Left colon (tissue), 2 donors: ENCODE measurements around the gene DDX60. TPM values are rescaled to one million over a fixed set of nuclear protein-coding genes. Genes with fewer than 3 reads are reported as not detected.
"Not testable (repeated sequence)": the region's sequence is repeated elsewhere in the genome, so short reads cannot be mapped to it uniquely, and the experiment has no call there.

ENCODE experiments used
- ATAC-seq: fragments of 200-7000 bp; cut with Tn5 transposase; one replicate; pipeline ENCODE4 v1.9.1; 2020; ENCODE audit warnings: mild to moderate bottlenecking, moderate library complexity
- DNase-seq, 2 donors: peaks; one replicate each; pipeline ENCODE4 v3.0.0-alpha.2; 2020
- intact Hi-C, 2 donors: fragments of 100-400 bp; cut with DNase I in 1 of 2; cut with micrococcal nuclease in 1 of 2; formaldehyde crosslinking; loops; one replicate each; pipeline versions ENCODE4 v1.11.2 to v1.14.0; 2022; cut with DNase I, micrococcal nuclease
- total RNA-seq, 2 donors: library from RNA; stranded (reverse); fragmentation: NEBNext Ultra II Directional; extraction: Animal tissue kit (Norgen Biotek cat#: 25700); gene quantifications; one replicate each; pipeline ENCODE4 v1.2.1, GENCODE V29; 2021
- donor health status: DM: no; HTN: no; CAD: no.
- donor health status: DM: yes; HTN: yes; CAD: no.

The DDX60 gene
- total RNA-seq, 2 donors from 2014 or later, result 76.1 to 98.5 TPM

GRCh38 chr4:168304744-168305459, 13.7 kb downstream of the DDX60 start:
- no peak for DNase-seq
- intact Hi-C loops, result no loop called here
- ATAC-seq, result peak; percentile 20

GRCh38 chr4:168303430-168303829, 15.1 kb downstream of the DDX60 start:
- intact Hi-C loops, DNase-seq, ATAC-seq: not testable (repeated sequence)

- DNase-seq (no peak), ATAC-seq (no peak)
- intact Hi-C loops, result no loop called here
Measured at GRCh38 chr4:168293386-168293975, 25.1 kb downstream of the DDX60 start.

GRCh38 chr4:168291242-168291641, 27.3 kb downstream of the DDX60 start:
- ATAC-seq, result no peak
- intact Hi-C loops, result no loop called here
- no peak for DNase-seq

- ATAC-seq, intact Hi-C loops, DNase-seq: not testable (repeated sequence)
Measured at GRCh38 chr4:168285850-168286249, 32.7 kb downstream of the DDX60 start.

GRCh38 chr4:168279556-168279955, 39.0 kb downstream of the DDX60 start:
- ATAC-seq, result no peak
- DNase-seq, result no peak
- intact Hi-C loops, result no loop called here

GRCh38 chr4:168275836-168276235, 42.7 kb downstream of the DDX60 start:
- ATAC-seq, result no peak
- DNase-seq, result no peak
- intact Hi-C loops, result no loop called here

- DNase-seq, result no peak
- no peak for ATAC-seq
- intact Hi-C loops, result no loop called here
Measured at GRCh38 chr4:168274871-168275270, 43.7 kb downstream of the DDX60 start.

GRCh38 chr4:168273838-168274237, 44.7 kb downstream of the DDX60 start:
- ATAC-seq, result no peak
- intact Hi-C loops, result no loop called here
- DNase-seq, result no peak

- no peak for ATAC-seq
Measured at GRCh38 chr4:168272488-168272887, 46.1 kb downstream of the DDX60 start.

GRCh38 chr4:168269896-168270295, 48.7 kb downstream of the DDX60 start:
- DNase-seq, result no peak
- intact Hi-C loops, result no loop called here

More at GRCh38 chr4:168272488-168272887, 46.1 kb downstream of the DDX60 start:
- DNase-seq, result no peak
- intact Hi-C loops, result no loop called here

GRCh38 chr4:168265327-168265726, 53.2 kb downstream of the DDX60 start:
- intact Hi-C loops, result no loop called here
- ATAC-seq, result no peak
- DNase-seq, result no peak

More at GRCh38 chr4:168269896-168270295, 48.7 kb downstream of the DDX60 start:
- ATAC-seq, result no peak

GRCh38 chr4:168264903-168265302, 53.6 kb downstream of the DDX60 start:
- DNase-seq (no peak), ATAC-seq (no peak)
- intact Hi-C loops, result no loop called here

- ATAC-seq (no peak), DNase-seq (no peak)
- intact Hi-C loops, result no loop called here
Measured at GRCh38 chr4:168263039-168263438, 55.5 kb downstream of the DDX60 start.

- intact Hi-C loops, result no loop called here
- DNase-seq (no peak), ATAC-seq (no peak)
Measured at GRCh38 chr4:168259096-168259495, 59.5 kb downstream of the DDX60 start.

GRCh38 chr4:168257768-168258167, 60.8 kb downstream of the DDX60 start:
- DNase-seq (no peak), ATAC-seq (no peak)
- intact Hi-C loops, result no loop called here

- ATAC-seq, result no peak
Measured at GRCh38 chr4:168248176-168248710, 70.3 kb downstream of the DDX60 start.

GRCh38 chr4:168247603-168248002, 70.9 kb downstream of the DDX60 start:
- intact Hi-C loops, result no loop called here
- ATAC-seq, result no peak
- no peak for DNase-seq

More at GRCh38 chr4:168248176-168248710, 70.3 kb downstream of the DDX60 start:
- intact Hi-C loops, result no loop called here
- no peak for DNase-seq

- ATAC-seq (no peak), DNase-seq (no peak)
- intact Hi-C loops, result no loop called here
Measured at GRCh38 chr4:168241953-168242352, 76.6 kb downstream of the DDX60 start.

GRCh38 chr4:168240821-168241220, 77.7 kb downstream of the DDX60 start:
- intact Hi-C loops, result no loop called here
- ATAC-seq (no peak), DNase-seq (no peak)
